ENCODE data around the gene GABRR3.

The GABRR3 gene

DNA sequence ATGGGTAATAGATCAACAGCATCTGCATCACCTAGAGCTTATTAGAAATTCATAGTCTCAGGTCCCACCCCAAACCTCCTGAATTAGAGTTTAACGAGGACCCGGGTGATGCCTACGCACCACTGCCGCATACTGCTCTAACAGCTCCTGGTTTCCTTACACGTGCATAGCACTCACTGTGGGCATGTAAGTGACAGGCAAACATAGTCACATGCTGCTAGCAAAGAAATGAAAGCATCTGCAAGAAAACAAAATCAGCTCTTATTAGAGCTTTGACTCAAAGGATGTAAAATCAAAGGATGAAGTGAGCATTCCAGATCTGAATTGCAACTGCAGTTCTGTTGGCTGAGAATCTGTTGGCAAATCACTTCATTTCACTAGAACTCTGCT, 43.8 kb downstream of the GABRR3 start:
- H3K27ac ChIP-seq, result no peak overlapping the region
- no peaks in the 10 kb centered on the region for H3K4me1 ChIP-seq
- no peaks in the 10 kb centered on the region for H3K9me3 ChIP-seq
- no peak for DNase-seq
- no peaks in the 10 kb centered on the region for H3K27me3 ChIP-seq
- TF ChIP-seq, protein P1, sequence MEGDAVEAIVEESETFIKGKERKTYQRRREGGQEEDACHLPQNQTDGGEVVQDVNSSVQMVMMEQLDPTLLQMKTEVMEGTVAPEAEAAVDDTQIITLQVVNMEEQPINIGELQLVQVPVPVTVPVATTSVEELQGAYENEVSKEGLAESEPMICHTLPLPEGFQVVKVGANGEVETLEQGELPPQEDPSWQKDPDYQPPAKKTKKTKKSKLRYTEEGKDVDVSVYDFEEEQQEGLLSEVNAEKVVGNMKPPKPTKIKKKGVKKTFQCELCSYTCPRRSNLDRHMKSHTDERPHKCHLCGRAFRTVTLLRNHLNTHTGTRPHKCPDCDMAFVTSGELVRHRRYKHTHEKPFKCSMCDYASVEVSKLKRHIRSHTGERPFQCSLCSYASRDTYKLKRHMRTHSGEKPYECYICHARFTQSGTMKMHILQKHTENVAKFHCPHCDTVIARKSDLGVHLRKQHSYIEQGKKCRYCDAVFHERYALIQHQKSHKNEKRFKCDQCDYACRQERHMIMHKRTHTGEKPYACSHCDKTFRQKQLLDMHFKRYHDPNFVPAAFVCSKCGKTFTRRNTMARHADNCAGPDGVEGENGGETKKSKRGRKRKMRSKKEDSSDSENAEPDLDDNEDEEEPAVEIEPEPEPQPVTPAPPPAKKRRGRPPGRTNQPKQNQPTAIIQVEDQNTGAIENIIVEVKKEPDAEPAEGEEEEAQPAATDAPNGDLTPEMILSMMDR (IDR thresholded peaks at IDR 0.05), result no peak
- H3K36me3 ChIP-seq, result no peaks in the 10 kb centered on the region
- H3K4me3 ChIP-seq, result no peak overlapping the region
- intact Hi-C loops (cut with DNase I; ENCODE audit: low total_unique reads), result no loop called here

DNA sequence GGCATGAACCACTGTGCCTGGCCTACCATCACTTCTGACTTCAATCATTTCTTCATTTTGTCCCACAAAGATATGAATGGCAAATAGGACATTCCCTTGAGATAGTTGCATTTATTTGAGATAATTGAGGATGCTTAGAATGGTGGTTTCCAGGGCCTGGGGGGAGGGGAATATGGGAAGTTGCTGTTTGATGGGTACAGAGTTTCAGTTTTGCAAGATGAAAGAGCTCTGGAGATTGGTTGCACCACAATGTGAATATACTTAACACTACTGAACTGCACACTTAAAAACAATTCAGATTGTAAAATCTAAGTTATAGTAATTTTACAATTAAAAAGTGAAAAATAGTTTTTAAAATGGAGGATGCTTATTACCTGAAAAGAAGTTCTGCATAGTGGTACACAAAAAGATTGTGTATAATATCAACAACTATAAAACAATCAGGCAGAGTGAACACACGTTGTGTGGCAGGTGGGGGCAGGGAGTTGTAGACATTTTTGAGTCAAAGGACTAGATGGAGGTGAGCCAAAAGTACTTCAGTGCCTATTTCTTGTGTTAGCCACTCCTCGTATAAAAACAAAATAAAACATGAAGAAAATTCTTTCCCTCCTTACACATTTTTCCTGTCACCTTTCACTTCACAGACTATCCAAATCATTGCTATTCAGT, 44.4 kb downstream of the GABRR3 start:
- TF ChIP-seq, protein P1 (IDR thresholded peaks at IDR 0.05), result no peak

DNA sequence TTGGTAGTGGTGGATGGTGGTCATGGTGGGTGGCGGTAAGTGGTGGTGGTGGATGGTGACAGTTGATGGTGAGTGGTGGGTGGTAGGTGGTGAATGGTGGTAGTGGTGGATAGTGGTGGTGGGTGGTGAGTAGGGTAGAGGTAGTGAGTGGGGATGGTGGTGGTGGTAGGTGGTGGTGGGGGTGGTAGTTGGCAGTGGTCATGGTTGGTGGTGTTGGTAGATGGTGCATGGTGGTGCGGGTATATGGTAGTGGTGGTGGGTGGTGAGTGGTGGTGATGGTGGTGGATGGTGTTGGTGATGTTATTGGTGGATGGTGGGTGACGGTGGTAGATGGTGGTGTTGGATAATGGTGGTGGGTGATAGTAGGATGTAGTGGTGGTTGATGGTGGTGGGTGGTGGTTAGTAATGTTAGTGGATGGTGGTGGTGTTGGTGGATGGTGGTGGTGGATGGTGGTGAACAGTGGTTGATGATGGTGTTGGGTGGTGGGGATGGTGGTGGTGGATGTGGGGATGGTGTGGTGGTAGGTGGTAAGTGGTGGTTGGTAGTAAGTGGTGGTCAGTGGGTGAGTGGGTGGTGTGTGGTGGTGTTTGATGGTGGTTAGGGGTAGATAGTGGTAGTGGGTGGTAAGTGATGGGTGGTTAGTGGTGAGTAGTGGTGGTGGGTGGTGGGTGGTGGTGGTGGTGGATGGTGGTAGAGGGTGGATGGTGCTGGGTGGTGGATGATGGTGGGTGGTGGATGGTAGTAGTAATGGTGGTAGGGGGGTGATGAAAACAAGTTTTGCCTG, 46.1 kb downstream of the GABRR3 start:
- Histone ChIP-seq H3K9me3 (no peaks in the 10 kb centered on the region), H3K27ac (no peak overlapping the region), H3K36me3 (no peaks in the 10 kb centered on the region), H3K4me1 (no peaks in the 10 kb centered on the region), H3K27me3 (no peaks in the 10 kb centered on the region), H3K4me3 (no peak overlapping the region)
- TF ChIP-seq, protein P1 (IDR thresholded peaks at IDR 0.05), result no peak
- intact Hi-C loops (cut with DNase I; ENCODE audit: low total_unique reads), result no loop called here
- no peak for DNase-seq

More for the DNA sequence above, 44.4 kb downstream of the GABRR3 start:
- intact Hi-C loops (cut with DNase I; ENCODE audit: low total_unique reads), result no loop called here
- Histone ChIP-seq H3K36me3 (no peaks in the 10 kb centered on the region), H3K9me3 (no peaks in the 10 kb centered on the region), H3K27me3 (no peaks in the 10 kb centered on the region), H3K27ac (no peak overlapping the region), H3K4me1 (no peaks in the 10 kb centered on the region), H3K4me3 (no peak overlapping the region)
- no peak for DNase-seq

DNA sequence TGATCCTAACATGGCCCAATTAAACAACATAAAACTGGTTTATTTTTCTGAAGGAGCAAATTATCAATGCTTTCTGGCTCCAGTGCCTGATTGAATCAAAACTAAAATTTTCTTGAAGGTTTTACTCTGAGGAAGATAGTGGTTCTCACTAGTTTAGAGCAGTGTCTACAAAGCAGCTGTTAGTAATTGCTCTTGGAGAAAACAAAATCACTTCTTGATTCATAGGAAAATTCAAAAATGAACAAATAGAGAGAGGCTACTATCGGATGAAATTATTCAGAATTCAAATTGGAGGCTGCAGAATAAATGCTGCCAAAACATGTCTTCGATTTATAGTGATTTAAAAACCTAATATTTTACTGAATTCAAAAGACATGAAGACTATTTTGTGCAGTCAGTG, 47.8 kb downstream of the GABRR3 start:
- Histone ChIP-seq H3K4me3 (no peak overlapping the region), H3K4me1 (no peaks in the 10 kb centered on the region), H3K9me3 (no peaks in the 10 kb centered on the region), H3K36me3 (no peaks in the 10 kb centered on the region), H3K27me3 (no peaks in the 10 kb centered on the region), H3K27ac (no peak overlapping the region)
- TF ChIP-seq, protein P1 (IDR thresholded peaks at IDR 0.05), result no peak
- no peak for DNase-seq
- intact Hi-C loops (cut with DNase I; ENCODE audit: low total_unique reads), result no loop called here

DNA sequence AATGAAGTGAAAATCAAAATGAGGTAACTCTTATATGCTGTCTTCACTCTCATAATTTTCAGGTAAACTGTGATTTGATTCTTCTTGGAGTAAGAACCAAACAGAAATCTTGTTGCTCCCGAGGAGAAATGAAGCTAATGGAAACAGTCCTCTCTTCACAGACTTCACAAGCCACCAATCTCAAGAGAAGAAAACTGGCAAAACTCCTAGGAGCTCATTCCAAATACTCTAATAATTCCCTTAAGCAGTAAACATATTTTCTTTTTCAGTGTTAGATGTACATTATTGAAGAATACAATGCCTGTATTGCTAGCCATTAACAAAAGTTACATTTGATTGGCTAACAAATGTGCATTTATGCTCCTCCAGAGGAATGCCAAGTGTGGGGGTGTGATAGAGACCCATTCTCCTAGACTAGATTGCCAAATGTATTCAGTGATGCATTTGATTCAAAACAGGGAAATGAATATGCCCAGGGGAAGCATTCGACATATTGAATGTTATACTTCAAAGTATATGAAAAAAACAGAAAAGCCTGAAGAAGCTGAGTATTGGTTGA, 51.1 kb downstream of the GABRR3 start:
- DNase-seq, result no peak
- H3K4me3 ChIP-seq, result no peak overlapping the region
- H3K9me3 ChIP-seq, result no peaks in the 10 kb centered on the region
- TF ChIP-seq, protein P1 (IDR thresholded peaks at IDR 0.05), result no peak
- no peaks in the 10 kb centered on the region for H3K36me3 ChIP-seq
- H3K27me3 ChIP-seq, result no peaks in the 10 kb centered on the region
- intact Hi-C loops (cut with DNase I; ENCODE audit: low total_unique reads), result no loop called here
- no peaks in the 10 kb centered on the region for H3K4me1 ChIP-seq
- no peak overlapping the region for H3K27ac ChIP-seq

All from tibial artery (tissue), 4 donors.